ENCODE measurements around the gene FAM131C.

GRCh38 chr1:16081636-16082035 lies 8.2 kb upstream of the FAM131C start:
- TF ChIP-seq POLR2AphosphoS5 (IDR thresholded peaks at IDR 0.05; ENCODE audit: low read depth, low read length) (no peak), POLR2A (IDR thresholded peaks at IDR 0.05; ENCODE audit: low read depth, low read length) (no peak), TAF1 (IDR thresholded peaks at IDR 0.05; ENCODE audit: borderline replicate concordance, low read depth, low read length) (no peak)
